NCI-H1092 (cell line): ENCODE results near the gene CDK5RAP2.

Source experiments
- DNase-seq: peaks from one replicate; lab custom pipeline; 2025; lab: John Stamatoyannopoulos, UW

The CDK5RAP2 gene

GRCh38 chr9:120436446-120436845, 143.5 kb downstream of the CDK5RAP2 start:
- DNase-seq: no peak

GRCh38 chr9:120435091-120435490, 144.9 kb downstream of the CDK5RAP2 start:
- no peak for DNase-seq

GRCh38 chr9:120434532-120434931, 145.4 kb downstream of the CDK5RAP2 start:
- DNase-seq: no peak

- DNase-seq: no peak
Observed at GRCh38 chr9:120433701-120434100, 146.3 kb downstream of the CDK5RAP2 start.

- no peak for DNase-seq
Observed at GRCh38 chr9:120432600-120432999, 147.4 kb downstream of the CDK5RAP2 start.

GRCh38 chr9:120431268-120431667, 148.7 kb downstream of the CDK5RAP2 start:
- no peak for DNase-seq

- no peak for DNase-seq
Observed at GRCh38 chr9:120424248-120424647, 155.7 kb downstream of the CDK5RAP2 start.

- DNase-seq: no peak
Observed at GRCh38 chr9:120423812-120424211, 156.2 kb downstream of the CDK5RAP2 start.

GRCh38 chr9:120421977-120422376, 158.0 kb downstream of the CDK5RAP2 start:
- DNase-seq: no peak

GRCh38 chr9:120418315-120418714, 161.7 kb downstream of the CDK5RAP2 start:
- no peak for DNase-seq

- DNase-seq: no peak
Observed at GRCh38 chr9:120416781-120417427, 163.1 kb downstream of the CDK5RAP2 start.

GRCh38 chr9:120413121-120414048, 166.6 kb downstream of the CDK5RAP2 start:
- DNase-seq: peak; percentile 50

GRCh38 chr9:120412425-120412951, 167.5 kb downstream of the CDK5RAP2 start:
- DNase-seq: no peak

GRCh38 chr9:120411862-120412424, 168.0 kb downstream of the CDK5RAP2 start:
- DNase-seq: no peak

GRCh38 chr9:120410925-120411501, 169.0 kb downstream of the CDK5RAP2 start:
- no peak for DNase-seq

GRCh38 chr9:120408680-120409258, 171.2 kb downstream of the CDK5RAP2 start:
- no peak for DNase-seq

- no peak for DNase-seq
Observed at GRCh38 chr9:120405860-120406259, 174.1 kb downstream of the CDK5RAP2 start.

- no peak for DNase-seq
Observed at GRCh38 chr9:120405134-120405533, 174.8 kb downstream of the CDK5RAP2 start.

- DNase-seq: no peak
Observed at GRCh38 chr9:120403543-120403856, 176.5 kb downstream of the CDK5RAP2 start.

GRCh38 chr9:120402741-120403542, 177.0 kb downstream of the CDK5RAP2 start:
- DNase-seq: no peak

- DNase-seq: no peak
Observed at GRCh38 chr9:120399940-120400339, 180.0 kb downstream of the CDK5RAP2 start.
